Epithelial cell of proximal tubule (primary cell): ENCODE data around the gene ARHGEF19. TPM values are rescaled to one million over a fixed set of nuclear protein-coding genes. Genes with fewer than 3 reads are reported as not detected.
"Not testable (repeated sequence)": the region's sequence is repeated elsewhere in the genome, so short reads cannot be mapped to it uniquely, and the experiment has no call there.

Experiments
- DNase-seq: peaks from one replicate; pipeline ENCODE4 v3.0.0-alpha.2; 2011; ENCODE audit warnings: low read depth
- H3K4me3 ChIP-seq: 2 replicates; pipeline ENCODE4 v1.5.1; 2011; ENCODE audit warnings: low read depth, mild to moderate bottlenecking, low read length
- CTCF ChIP-seq: conservative IDR thresholded peaks from 2 replicates; pipeline ENCODE4 v1.5.1; 2012; ENCODE audit warnings: low read depth, mild to moderate bottlenecking, low read length
- total RNA-seq: library from RNA; depleted of rRNA; stranded (reverse); fragments of >200 nt; gene quantifications from 2 replicates; pipeline ENCODE4 v1.2.3, GENCODE V29; 2015

Gene ARHGEF19
- total RNA-seq, 1 donor from 2014 or later: 14.3 TPM

DNA sequence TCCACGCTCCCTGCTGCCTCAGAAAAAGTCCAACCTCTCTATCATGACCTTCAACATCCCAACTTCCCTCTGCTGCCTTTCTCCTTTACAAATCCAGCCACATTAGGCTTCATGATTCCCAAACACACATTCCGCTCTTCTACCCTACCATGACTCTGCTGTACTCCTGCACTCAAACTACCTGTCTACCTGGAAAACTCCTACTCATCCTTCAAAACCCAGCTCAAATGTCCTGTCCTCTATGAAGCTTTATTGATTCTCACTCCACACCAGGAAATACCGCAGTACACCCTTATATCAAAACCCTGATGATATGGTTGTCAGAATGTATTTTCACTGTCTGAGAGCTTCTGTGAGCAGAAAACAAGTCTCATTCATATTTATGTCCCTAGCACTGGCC, 8.9 kb downstream of the ARHGEF19 start:
- no peak for DNase-seq
- TF ChIP-seq CTCF: no peak
- no peak overlapping the region for H3K4me3 ChIP-seq

DNA sequence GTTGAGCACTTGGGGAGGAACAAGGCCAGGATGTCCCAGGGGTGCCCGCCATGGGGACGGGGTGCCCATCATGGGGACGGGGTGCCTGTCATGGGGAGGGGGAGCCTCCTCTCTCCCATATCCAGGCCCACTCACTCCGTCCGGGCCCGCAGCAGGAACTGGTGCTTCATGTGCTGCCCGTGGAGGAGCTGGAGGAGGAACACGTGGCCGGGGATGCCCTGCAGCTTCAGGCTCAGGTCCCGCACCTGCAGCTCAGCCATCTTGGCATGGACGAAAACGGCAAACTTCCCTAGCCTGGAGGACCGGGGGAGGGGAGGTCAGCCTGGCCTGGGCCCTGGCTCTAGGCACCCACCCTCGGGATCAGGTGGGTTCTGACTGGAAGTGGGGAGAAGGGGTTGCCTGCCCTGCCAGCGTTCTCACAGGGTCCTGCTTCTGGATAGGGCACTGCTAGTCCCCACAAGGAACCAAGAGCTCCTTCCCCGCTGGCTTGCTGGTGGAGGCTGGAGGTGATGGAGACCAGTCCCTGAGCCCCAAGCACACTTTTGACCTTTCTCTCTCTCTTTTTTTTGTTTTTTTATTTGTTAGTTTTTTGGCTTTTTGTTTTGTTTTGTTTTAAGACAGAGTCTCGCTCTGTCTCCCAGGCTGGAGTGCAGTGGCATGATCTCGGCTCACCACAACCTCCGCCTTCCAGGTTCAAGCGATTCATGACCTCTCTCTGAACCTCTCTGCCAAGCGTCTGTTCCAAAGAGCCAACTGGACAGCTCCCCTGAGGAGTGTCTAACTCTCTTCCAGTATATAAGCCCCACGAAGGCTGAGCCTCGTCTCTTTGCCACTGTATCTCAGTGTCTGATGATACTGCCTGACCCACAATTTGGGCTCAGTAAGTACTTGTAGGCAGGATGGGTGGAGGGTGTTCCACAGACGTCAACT, 9.9 kb downstream of the ARHGEF19 start:
- TF ChIP-seq CTCF: no peak
- no peak for DNase-seq
- H3K4me3 ChIP-seq: no peak overlapping the region

- TF ChIP-seq CTCF: no peak
- H3K4me3 ChIP-seq: no peak overlapping the region
- no peak for DNase-seq
These were observed 12.8 kb downstream of the ARHGEF19 start for GRCh38 chr1:16199700-16200099.

DNA sequence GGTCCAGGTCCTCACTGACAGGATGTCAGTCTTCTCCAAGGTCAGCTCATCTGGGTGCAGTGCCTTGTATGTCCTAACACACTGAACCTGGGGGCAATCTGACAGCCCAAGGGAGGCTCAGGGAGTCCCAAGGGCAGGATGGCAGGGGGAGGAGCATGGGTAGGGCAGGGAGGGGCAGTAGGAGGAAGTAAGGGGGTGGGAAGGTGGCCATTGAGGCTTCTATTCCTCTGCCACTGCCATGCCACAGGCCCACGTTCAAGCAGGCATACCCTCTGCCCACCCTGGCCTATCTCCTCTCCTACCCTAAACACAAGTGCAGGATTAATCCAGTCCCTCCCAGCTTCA, 13.3 kb downstream of the ARHGEF19 start:
- H3K4me3 ChIP-seq: no peak overlapping the region
- no peak for TF ChIP-seq CTCF
- no peak for DNase-seq

DNA sequence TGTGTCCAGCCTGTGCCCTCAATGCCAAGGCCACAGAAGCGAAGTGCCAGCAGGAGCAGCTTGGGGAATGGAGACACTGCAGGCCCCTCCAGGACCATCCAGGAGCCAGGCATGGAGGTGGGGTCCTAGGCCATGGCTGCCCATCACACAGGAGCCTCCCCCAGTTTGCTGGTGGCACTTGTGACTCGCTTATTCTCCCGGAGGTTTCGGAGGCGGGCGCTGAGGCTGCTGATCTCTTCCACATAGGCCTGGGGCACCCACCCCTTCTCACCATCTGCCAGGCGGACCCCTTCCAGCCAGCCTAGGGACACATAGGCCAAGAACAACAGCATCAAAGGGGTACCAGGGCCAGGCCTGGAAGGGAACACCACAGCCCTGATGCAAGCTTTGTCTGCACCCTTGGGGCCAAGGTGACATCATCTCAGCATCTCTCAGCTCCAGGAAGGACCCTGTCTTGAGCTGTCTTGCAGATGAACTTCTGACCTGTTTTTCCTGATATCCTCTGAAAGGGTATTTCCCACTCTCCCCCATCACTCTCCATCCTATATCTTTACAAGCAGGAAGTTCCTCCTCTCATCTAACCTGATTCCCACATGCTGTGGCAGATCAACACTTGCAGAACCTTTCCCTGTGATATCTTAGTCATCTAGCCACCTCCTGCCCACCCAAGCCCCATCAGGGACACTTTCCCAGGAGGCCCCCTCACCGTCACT, 13.9 kb downstream of the ARHGEF19 start:
- no peak overlapping the region for H3K4me3 ChIP-seq
- no peak for DNase-seq
- no peak for TF ChIP-seq CTCF

DNA sequence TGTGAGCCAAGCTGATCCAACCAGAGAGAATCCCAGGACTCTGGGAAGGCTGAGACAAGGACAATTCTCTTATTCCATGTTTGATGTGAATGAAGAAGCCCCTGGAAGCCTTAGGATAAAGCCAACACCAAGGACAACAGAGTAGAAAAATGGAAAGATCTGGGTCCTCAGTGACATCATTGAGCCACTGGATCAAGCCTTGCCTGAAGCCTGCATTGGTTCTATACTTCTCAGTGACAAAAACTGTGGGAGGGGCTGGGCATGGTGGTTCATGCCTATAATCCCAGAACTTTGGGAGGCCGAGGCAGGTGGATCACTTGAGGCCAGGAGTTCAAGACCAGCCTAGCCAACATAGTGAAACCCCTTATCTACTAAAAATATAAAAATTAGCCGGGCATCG, 15.6 kb downstream of the ARHGEF19 start:
- no peak for TF ChIP-seq CTCF
- no peak for DNase-seq

DNA sequence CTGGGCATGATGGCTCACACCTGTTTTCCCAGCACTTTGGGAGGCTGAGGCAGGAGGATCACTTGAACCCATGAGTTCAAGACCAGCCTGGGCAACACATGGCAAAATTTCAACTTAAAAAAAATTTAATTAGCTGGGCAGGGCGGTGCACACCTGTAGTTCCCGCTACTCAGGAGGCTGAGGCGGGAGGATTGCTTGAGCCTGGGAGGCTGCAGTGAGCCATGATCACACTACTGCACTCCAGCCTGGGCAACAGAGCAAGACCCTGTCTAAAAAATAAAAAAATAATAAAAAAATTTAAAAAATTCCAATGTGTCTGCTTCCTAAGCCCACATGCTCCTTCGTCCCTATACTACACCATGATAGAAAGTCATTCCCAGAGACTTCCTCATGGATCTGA, 16.3 kb downstream of the ARHGEF19 start:
- not testable (repeated sequence) for DNase-seq, H3K4me3 ChIP-seq

More for the DNA sequence above, 15.6 kb downstream of the ARHGEF19 start:
- H3K4me3 ChIP-seq: no peak overlapping the region
